ENCODE results near the gene TSHR.

DNA sequence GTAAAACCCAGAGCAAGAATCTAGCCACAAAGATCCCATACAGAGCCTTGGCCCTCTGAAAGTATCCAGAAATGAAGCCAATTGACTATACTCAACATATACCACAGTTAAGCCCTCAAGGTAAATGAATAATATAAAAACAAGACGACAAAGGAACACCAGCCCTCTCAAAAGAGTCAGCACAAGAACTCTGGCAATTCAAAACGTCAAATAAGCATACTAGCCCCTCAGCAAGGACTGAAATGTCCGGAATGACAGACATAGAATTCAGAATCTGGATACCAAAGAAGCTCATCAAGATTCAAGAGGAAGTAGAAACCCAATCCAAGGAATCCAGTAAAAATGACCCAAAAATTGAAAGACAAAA, 215.4 kb downstream of the TSHR start:
- TF ChIP-seq POLR2A (IDR thresholded peaks at IDR 0.05; ENCODE audit: borderline replicate concordance, extremely low read depth, insufficient read depth, insufficient read length) (no peak), EGR1 (IDR thresholded peaks at IDR 0.05; ENCODE audit: low read depth) (no peak), EZH2 (IDR thresholded peaks at IDR 0.05) (no peak), CEBPB (IDR thresholded peaks at IDR 0.05; ENCODE audit: low read depth) (no peak), FOSL1 (IDR thresholded peaks at IDR 0.05; ENCODE audit: low read depth) (no peak; the same call in 1 of the 2 replicates)
- TF ChIP-seq, protein P1, sequence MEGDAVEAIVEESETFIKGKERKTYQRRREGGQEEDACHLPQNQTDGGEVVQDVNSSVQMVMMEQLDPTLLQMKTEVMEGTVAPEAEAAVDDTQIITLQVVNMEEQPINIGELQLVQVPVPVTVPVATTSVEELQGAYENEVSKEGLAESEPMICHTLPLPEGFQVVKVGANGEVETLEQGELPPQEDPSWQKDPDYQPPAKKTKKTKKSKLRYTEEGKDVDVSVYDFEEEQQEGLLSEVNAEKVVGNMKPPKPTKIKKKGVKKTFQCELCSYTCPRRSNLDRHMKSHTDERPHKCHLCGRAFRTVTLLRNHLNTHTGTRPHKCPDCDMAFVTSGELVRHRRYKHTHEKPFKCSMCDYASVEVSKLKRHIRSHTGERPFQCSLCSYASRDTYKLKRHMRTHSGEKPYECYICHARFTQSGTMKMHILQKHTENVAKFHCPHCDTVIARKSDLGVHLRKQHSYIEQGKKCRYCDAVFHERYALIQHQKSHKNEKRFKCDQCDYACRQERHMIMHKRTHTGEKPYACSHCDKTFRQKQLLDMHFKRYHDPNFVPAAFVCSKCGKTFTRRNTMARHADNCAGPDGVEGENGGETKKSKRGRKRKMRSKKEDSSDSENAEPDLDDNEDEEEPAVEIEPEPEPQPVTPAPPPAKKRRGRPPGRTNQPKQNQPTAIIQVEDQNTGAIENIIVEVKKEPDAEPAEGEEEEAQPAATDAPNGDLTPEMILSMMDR (IDR thresholded peaks at IDR 0.05 in 2 of 3, conservative IDR thresholded peaks at IDR 0.05 in 1 of 3; ENCODE audit: borderline replicate concordance in 1 of 3, insufficient read depth in 1 of 3, low read depth in 2 of 3, low read length in 2 of 3): no peak

Measured in HCT116 (cell line).